Muscle of leg (tissue), 11 donors: ENCODE measurements around the gene PTPRS. TPM values are rescaled to one million over a fixed set of nuclear protein-coding genes. Genes with fewer than 3 reads are reported as not detected.
"Not testable (repeated sequence)": the region's sequence is repeated elsewhere in the genome, so short reads cannot be mapped to it uniquely, and the experiment has no call there.

Experiments used
- DNase-seq: peaks from one replicate; pipeline ENCODE4 v3.0.0; 2013
- H3K27ac ChIP-seq: one replicate; pipeline ENCODE4 v1.5.1; 2013; ENCODE audit warnings: mild to moderate bottlenecking, low read length, control low read depth
- H3K27me3 ChIP-seq: one replicate; pipeline ENCODE4 v1.6.1; 2013; ENCODE audit warnings: low read length; ENCODE audit not compliant: control insufficient read depth, insufficient read depth
- H3K36me3 ChIP-seq: one replicate; pipeline ENCODE4 v1.6.1; 2013; ENCODE audit warnings: low read length; ENCODE audit not compliant: control insufficient read depth, insufficient read depth
- H3K4me1 ChIP-seq: one replicate; pipeline ENCODE4 v1.6.1; 2013; ENCODE audit warnings: low read length; ENCODE audit not compliant: control insufficient read depth, insufficient read depth
- H3K4me3 ChIP-seq: one replicate; pipeline ENCODE4 v1.5.1; 2013; ENCODE audit warnings: low read length, control low read depth
- H3K9me3 ChIP-seq: replicated peaks from 2 replicates; pipeline ENCODE4 v1.6.1; 2013; ENCODE audit warnings: low read depth, low read length; ENCODE audit not compliant: control insufficient read depth
- WGBS: methylation state at CpG from one replicate; pipeline ENCODE4 v1.1.5; 2013; ENCODE audit warnings: missing lambda C conversion rate; ENCODE audit not compliant: insufficient coverage; 5-methylcytosine and 5-hydroxymethylcytosine counted together
- polyA plus RNA-seq, 8 donors: library from polyadenylated mRNA; unstranded; fragments of 120-200 nt; gene quantifications; one replicate each; pipeline versions ENCODE4 v1.2.1 to v1.2.3, GENCODE V29; 2013; ENCODE audit warnings: inconsistent platforms in 1 of 8, low replicate concordance in 1 of 8; ENCODE audit not compliant: insufficient read length in 8 of 8, insufficient read depth in 1 of 8
- total RNA-seq: library from RNA; stranded (reverse); fragments of 120-200 nt; gene quantifications from one replicate; pipeline ENCODE4 v1.2.4, GENCODE V29; 2013

Gene PTPRS
- total and polyA plus RNA-seq, 9 donors: 30.9 to 60.4 (median 41.2) TPM

GRCh38 chr19:5369304-5369703 lies 28.7 kb upstream of the PTPRS start:
- WGBS: 91% methylated on average over 5 of the region's 5 CpGs
- Histone ChIP-seq H3K36me3 (no peaks in the 10 kb centered on the region), H3K9me3 (no peaks in the 10 kb centered on the region), H3K4me3 (no peak overlapping the region), H3K4me1 (no peaks in the 10 kb centered on the region), H3K27ac (no peak overlapping the region), H3K27me3 (peaks cover 2% of the 10 kb centered on the region)
- no peak for DNase-seq

GRCh38 chr19:5367530-5368133 lies 27.0 kb upstream of the PTPRS start:
- Histone ChIP-seq H3K4me1 (no peaks in the 10 kb centered on the region), H3K4me3 (no peak overlapping the region), H3K27me3 (peaks cover 4% of the 10 kb centered on the region), H3K36me3 (no peaks in the 10 kb centered on the region), H3K9me3 (no peaks in the 10 kb centered on the region), H3K27ac (no peak overlapping the region)
- WGBS: 81% methylated on average over 5 of the region's 5 CpGs
- no peak for DNase-seq

- no peak overlapping the region for H3K4me3 ChIP-seq
- H3K36me3 ChIP-seq: no peaks in the 10 kb centered on the region
- no peak overlapping the region for H3K27ac ChIP-seq
- no peak for DNase-seq
- no peaks in the 10 kb centered on the region for H3K4me1 ChIP-seq
- H3K9me3 ChIP-seq: no peaks in the 10 kb centered on the region
- no CpG with 5 or more reads among the region's 6 CpGs for WGBS
- H3K27me3 ChIP-seq: peaks cover 4% of the 10 kb centered on the region
Observed at GRCh38 chr19:5365905-5366304, 25.3 kb upstream of the PTPRS start.

GRCh38 chr19:5364674-5365073 lies 24.1 kb upstream of the PTPRS start:
- H3K9me3 ChIP-seq: no peaks in the 10 kb centered on the region
- H3K4me3 ChIP-seq: no peak overlapping the region
- WGBS: 58% methylated on average over 2 of the region's 7 CpGs
- H3K36me3 ChIP-seq: no peaks in the 10 kb centered on the region
- peaks cover 4% of the 10 kb centered on the region for H3K27me3 ChIP-seq
- no peaks in the 10 kb centered on the region for H3K4me1 ChIP-seq
- DNase-seq: no peak
- no peak overlapping the region for H3K27ac ChIP-seq

- not testable (repeated sequence) for H3K27ac ChIP-seq, H3K27me3 ChIP-seq, H3K36me3 ChIP-seq, H3K4me3 ChIP-seq, H3K9me3 ChIP-seq, H3K4me1 ChIP-seq, DNase-seq
- WGBS: 77% methylated on average over 7 of the region's 9 CpGs
Observed at GRCh38 chr19:5361839-5362238, 21.2 kb upstream of the PTPRS start.

DNA sequence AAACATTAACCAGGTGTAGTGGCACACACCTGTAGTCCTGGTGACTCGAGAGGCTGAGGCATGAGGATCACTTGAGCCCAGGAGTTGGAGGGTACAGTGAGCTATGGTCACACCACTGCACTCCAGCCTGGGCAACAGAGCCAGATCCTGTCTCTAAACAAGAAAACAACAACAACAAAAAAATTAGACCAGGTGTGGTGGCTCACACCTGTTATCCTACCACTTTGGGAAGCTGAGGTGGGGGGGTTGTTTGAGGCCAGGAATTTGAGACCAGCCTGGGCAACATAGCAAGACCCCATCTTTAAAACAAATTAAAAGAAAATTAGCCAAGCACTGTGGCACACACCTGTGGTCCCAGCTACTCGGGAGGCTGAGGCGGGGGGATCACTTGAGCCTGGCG lies 20.8 kb upstream of the PTPRS start:
- Histone ChIP-seq H3K36me3 (no peaks in the 10 kb centered on the region), H3K4me3 (no peak overlapping the region), H3K9me3 (no peaks in the 10 kb centered on the region), H3K27ac (no peak overlapping the region), H3K4me1 (no peaks in the 10 kb centered on the region), H3K27me3 (peaks cover 3% of the 10 kb centered on the region)
- no CpG with 5 or more reads among the region's 4 CpGs for WGBS
- no peak for DNase-seq

DNA sequence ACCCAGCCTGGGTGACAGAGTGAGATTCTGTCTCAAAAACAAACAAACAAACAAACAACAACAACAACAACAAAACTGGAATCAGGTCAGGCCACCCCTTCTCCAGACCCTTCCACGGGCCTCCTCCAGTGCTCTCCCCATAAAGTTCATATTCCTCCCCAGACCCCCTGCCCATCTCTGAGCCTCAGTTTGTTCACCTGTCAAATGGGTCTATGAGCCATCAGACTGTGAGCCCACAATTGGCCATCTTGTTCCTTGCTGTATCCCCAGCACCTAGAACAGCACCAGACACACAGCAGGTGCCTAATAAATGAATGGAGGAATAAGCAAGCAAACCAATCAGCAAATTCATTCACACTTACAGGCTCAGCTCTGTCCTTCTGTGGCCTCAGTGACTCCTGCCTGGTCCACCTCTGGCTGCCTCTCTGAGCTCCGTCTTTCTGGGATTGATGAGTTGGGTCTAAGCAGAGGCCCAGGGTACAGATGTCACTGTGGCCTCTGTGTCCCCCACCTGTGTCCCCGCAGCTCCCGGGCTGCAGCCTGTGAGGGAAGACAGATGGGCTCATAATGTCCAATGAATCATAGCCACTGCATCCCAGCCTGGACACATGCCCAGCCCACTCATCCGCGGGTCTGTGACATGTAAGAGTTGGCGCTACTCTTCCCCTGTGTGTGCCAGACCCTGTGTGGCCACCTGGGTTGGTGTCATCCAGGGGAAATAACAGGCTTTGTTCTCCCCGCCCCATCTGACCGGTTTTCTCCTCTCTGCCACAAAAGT lies 19.6 kb upstream of the PTPRS start:
- Histone ChIP-seq H3K9me3 (no peaks in the 10 kb centered on the region), H3K27me3 (peaks cover 2% of the 10 kb centered on the region), H3K36me3 (no peaks in the 10 kb centered on the region), H3K4me1 (no peaks in the 10 kb centered on the region), H3K4me3 (no peak overlapping the region), H3K27ac (no peak overlapping the region)
- DNase-seq: no peak
- WGBS: 49% methylated on average over 6 of the region's 9 CpGs

- no peaks in the 10 kb centered on the region for H3K9me3 ChIP-seq
- no peak overlapping the region for H3K4me3 ChIP-seq
- H3K36me3 ChIP-seq: no peaks in the 10 kb centered on the region
- 61% methylated on average over 6 of the region's 9 CpGs for WGBS
- no peak overlapping the region for H3K27ac ChIP-seq
- DNase-seq: no peak
- H3K27me3 ChIP-seq: peaks cover 4% of the 10 kb centered on the region
- no peaks in the 10 kb centered on the region for H3K4me1 ChIP-seq
Observed at GRCh38 chr19:5358173-5358800, 17.7 kb upstream of the PTPRS start.

DNA sequence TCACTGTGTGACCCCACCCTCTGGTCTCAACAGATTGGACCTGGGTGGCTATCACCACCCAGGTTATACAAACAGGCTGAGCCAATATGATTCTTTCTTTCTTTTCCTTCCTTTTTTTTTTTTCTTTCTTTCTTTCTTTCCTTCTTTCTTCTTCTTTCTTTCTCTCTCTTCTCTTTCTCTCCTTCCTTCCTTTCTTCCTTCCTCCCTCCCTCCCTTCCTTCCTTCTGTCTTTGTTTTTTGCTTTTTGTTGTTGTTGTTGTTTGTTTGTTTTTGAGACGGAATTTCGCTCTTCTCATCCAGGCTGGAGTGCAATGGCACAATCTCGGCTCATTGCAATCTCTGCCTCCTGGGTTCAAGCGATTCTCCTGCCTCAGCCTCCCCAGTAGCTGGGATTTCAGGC lies 17.0 kb upstream of the PTPRS start:
- Histone ChIP-seq H3K27me3 (peaks cover 4% of the 10 kb centered on the region), H3K27ac (no peak overlapping the region), H3K4me1 (no peaks in the 10 kb centered on the region), H3K4me3 (no peak overlapping the region), H3K9me3 (no peaks in the 10 kb centered on the region), H3K36me3 (no peaks in the 10 kb centered on the region)
- no CpG with 5 or more reads among the region's 4 CpGs for WGBS
- no peak for DNase-seq

DNA sequence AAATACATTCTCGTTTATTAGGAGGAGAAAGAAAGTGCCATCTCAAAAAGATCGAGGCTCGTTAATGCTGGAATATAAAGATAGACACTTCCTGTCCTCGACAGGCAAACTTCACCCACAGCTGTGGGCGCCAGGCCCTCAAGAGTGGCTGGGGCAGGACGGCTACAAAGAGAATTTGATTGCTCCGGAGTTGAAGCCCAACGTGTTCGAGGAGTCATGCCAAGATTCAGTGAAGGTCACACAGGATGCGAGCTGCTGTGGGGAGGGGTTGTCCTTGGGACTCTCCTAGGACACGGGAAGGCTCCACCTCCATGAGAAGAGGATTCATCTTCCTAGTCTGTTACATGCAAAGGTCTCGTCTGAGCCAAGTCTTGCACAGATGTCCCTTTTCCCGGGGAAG lies 16.3 kb upstream of the PTPRS start:
- H3K4me1 ChIP-seq: no peaks in the 10 kb centered on the region
- no peaks in the 10 kb centered on the region for H3K36me3 ChIP-seq
- H3K27me3 ChIP-seq: peaks cover 4% of the 10 kb centered on the region
- H3K4me3 ChIP-seq: no peak overlapping the region
- H3K27ac ChIP-seq: no peak overlapping the region
- WGBS: 14% methylated on average over 7 of the region's 13 CpGs
- DNase-seq: peak; percentile 44
- no peaks in the 10 kb centered on the region for H3K9me3 ChIP-seq
